HepG2 (cell line): ENCODE measurements around the gene PSMG3. TPM values are rescaled to one million over a fixed set of nuclear protein-coding genes. Genes with fewer than 3 reads are reported as not detected.

Experiments used
- HMGXB3 ChIP-seq: sonication (generic); formaldehyde crosslinking; IDR thresholded peaks from 2 replicates; pipeline ENCODE4 v1.4.0; 2020; ENCODE audit warnings: missing genetic modification reagents, borderline replicate concordance
- KDM6A ChIP-seq: IDR thresholded peaks from 2 replicates; pipeline ENCODE4 v1.6.1; 2016; ENCODE audit warnings: low read depth
- KLF12 ChIP-seq: sonication (generic); formaldehyde crosslinking; IDR thresholded peaks from 2 replicates; pipeline ENCODE4 v1.4.0; 2020; ENCODE audit warnings: missing genetic modification reagents, borderline replicate concordance
- KMT2A ChIP-seq: sonication (generic); formaldehyde crosslinking; IDR thresholded peaks from 2 replicates; pipeline ENCODE4 v1.4.0; 2020; ENCODE audit warnings: missing genetic modification reagents
- RARG ChIP-seq: sonication (generic); formaldehyde crosslinking; IDR thresholded peaks from 2 replicates; pipeline ENCODE4 v1.4.0; 2020; ENCODE audit warnings: low read depth, mild to moderate bottlenecking, missing genetic modification reagents
- REL ChIP-seq: sonication (generic); formaldehyde crosslinking; conservative IDR thresholded peaks from 2 replicates; pipeline ENCODE4 v1.8.0; 2022; ENCODE audit warnings: mild to moderate bottlenecking, missing genetic modification reagents, moderate library complexity
- STAT6 ChIP-seq: sonication (generic); formaldehyde crosslinking; IDR thresholded peaks from 2 replicates; pipeline ENCODE4 v1.4.0; 2020; ENCODE audit warnings: missing genetic modification reagents, mild to moderate bottlenecking, borderline replicate concordance
- SYNCRIP ChIP-seq: fragments of 200-400 bp; formaldehyde crosslinking; IDR thresholded peaks from 2 replicates; pipeline ENCODE4 v1.6.1; 2018; ENCODE audit warnings: mild to moderate bottlenecking, low read depth, low read length; ENCODE audit not compliant: insufficient read depth
- ZBTB7B ChIP-seq: sonication (generic); formaldehyde crosslinking; IDR thresholded peaks from 2 replicates; pipeline ENCODE4 v1.4.0; 2020; ENCODE audit warnings: missing genetic modification reagents
- ZNF781 ChIP-seq: sonication (generic); formaldehyde crosslinking; IDR thresholded peaks from 2 replicates; pipeline ENCODE4 v1.5.1; 2020; ENCODE audit warnings: borderline replicate concordance, mild to moderate bottlenecking, missing genetic modification reagents; ENCODE audit errors: not compliant biosample characterization
- polyA plus RNA-seq, 8 experiments: library from polyadenylated mRNA; depleted of rRNA in 3 of 8; stranded (reverse) in 7 of 8; unstranded in 1 of 8; fragments of >200 nt; fragmentation: Illumina TruSeq in 4 of 8; extraction: Trizol in 4 of 8; gene quantifications; 2 replicates each; pipeline versions ENCODE4 v1.2.1 to v1.2.3, GENCODE V29; 2011 to 2016; ENCODE audit warnings: low read depth in 4 of 8, missing spikeins in 1 of 8, mixed read lengths in 1 of 8; ENCODE audit not compliant: insufficient read depth in 1 of 8
- total RNA-seq, 5 experiments: library from RNA; depleted of rRNA; stranded (reverse); fragments of >200 nt; fragmentation: Illumina TruSeq; extraction: Trizol; gene quantifications; 2 replicates each; pipeline ENCODE4 v1.2.3, GENCODE V29; 2016; ENCODE audit warnings: low read depth in 1 of 5
- TF ChIP-seq, protein P1 (sequence below): sonication (generic); formaldehyde crosslinking; IDR thresholded peaks from 2 replicates; pipeline ENCODE4 v1.5.1; 2020; ENCODE audit warnings: missing genetic modification reagents, mild to moderate bottlenecking, borderline replicate concordance
- TF ChIP-seq, protein P2 (sequence below): IDR thresholded peaks from 2 replicates; pipeline ENCODE4 v1.6.1; 2016; ENCODE audit warnings: missing compliant biosample characterization, missing genetic modification reagents, borderline replicate concordance
- TF ChIP-seq, protein P3 (sequence below): IDR thresholded peaks from 2 replicates; pipeline ENCODE4 v1.6.1; 2018; ENCODE audit warnings: missing genetic modification reagents, mild to moderate bottlenecking, missing compliant biosample characterization

Gene PSMG3
- total and polyA plus RNA-seq, 2 of the 13 experiments (the other 11 are each of a cell fraction or from before 2014, with no cell fraction given) = 29.6 to 48.4 TPM

DNA sequence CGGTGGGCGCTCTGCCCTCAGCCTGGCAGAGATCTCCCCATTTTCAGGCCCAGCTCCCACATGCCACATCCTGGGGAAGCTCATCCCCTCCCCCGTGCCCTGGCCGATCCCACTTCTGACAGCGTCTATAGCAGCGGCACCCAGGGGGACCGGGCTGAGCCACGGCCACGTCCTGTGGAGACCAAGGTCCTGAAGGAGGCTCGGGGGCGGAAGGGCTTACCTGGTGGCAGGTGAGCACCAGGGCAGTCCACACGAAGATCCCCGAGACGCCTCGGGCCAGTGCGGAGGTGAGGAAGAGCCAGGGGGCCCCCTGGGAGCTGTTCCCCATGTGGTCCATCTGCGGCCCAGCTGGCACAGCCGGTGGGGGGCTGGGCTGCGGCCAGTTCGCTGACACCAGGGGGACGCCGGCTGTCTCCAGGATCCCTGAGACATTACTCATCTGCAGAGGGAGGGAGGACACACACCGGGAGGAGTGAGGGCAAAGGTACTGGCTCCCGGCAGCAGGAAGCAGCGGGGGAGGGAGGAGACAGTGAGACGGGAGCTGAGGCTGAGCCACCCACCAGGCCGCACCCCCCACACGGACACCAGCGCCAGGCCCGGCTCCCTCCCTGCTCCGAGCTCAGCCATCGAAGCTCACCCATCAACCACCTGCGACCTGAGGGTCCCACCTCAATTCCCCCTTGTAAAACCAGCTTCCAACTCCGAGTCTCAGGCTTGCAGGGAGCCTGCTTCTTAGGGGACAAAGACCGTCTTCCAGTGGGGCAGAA lies 14.6 kb downstream of the PSMG3 start (continued):
- 0 out of 2 replicates have a peak, but pooled peaks have one; percentile 4 for TF ChIP-seq HMGXB3 (CRISPR knock-in tag)
- TF ChIP-seq ZNF781 = no peak
- TF ChIP-seq, protein P1, sequence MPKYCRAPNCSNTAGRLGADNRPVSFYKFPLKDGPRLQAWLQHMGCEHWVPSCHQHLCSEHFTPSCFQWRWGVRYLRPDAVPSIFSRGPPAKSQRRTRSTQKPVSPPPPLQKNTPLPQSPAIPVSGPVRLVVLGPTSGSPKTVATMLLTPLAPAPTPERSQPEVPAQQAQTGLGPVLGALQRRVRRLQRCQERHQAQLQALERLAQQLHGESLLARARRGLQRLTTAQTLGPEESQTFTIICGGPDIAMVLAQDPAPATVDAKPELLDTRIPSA = no peak
- TF ChIP-seq ZBTB7B (CRISPR knock-in tag) = peak; percentile 52
- no peak for TF ChIP-seq KMT2A (CRISPR knock-in tag)
- TF ChIP-seq, protein P2, sequence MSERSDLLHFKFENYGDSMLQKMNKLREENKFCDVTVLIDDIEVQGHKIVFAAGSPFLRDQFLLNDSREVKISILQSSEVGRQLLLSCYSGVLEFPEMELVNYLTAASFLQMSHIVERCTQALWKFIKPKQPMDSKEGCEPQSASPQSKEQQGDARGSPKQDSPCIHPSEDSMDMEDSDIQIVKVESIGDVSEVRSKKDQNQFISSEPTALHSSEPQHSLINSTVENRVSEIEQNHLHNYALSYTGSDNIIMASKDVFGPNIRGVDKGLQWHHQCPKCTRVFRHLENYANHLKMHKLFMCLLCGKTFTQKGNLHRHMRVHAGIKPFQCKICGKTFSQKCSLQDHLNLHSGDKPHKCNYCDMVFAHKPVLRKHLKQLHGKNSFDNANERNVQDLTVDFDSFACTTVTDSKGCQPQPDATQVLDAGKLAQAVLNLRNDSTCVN (CRISPR knock-in tag) = peak; percentile 69; the same call in 1 of the 2 replicates
- peak; percentile 58; the same call in 1 of the 2 replicates for TF ChIP-seq KDM6A
- no peak for TF ChIP-seq RARG (CRISPR knock-in tag)
- TF ChIP-seq STAT6 (CRISPR knock-in tag) = no peak
- no peak for TF ChIP-seq SYNCRIP
- TF ChIP-seq REL (CRISPR knock-in tag) = no peak
- no peak for TF ChIP-seq KLF12 (CRISPR knock-in tag)
- TF ChIP-seq, protein P3, sequence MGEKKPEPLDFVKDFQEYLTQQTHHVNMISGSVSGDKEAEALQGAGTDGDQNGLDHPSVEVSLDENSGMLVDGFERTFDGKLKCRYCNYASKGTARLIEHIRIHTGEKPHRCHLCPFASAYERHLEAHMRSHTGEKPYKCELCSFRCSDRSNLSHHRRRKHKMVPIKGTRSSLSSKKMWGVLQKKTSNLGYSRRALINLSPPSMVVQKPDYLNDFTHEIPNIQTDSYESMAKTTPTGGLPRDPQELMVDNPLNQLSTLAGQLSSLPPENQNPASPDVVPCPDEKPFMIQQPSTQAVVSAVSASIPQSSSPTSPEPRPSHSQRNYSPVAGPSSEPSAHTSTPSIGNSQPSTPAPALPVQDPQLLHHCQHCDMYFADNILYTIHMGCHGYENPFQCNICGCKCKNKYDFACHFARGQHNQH (CRISPR knock-in tag) = no peak; the same call in 1 of the 2 replicates
